GM21390 (cell line): Measurements from ENCODE around the gene LMAN1.
A peak's percentile ranks its signal among the peaks of the same experiment; 100 is the strongest.

Experiments
- ATAC-seq: cut with Tn5 transposase; IDR thresholded peaks from one replicate; pipeline ENCODE4 v1.9.1; 2021; ENCODE audit not compliant: unreplicated experiment

The LMAN1 gene

GRCh38 chr18:59360381-59360780 is 1.3 kb upstream of the LMAN1 start:
- ATAC-seq = no peak

- peak; percentile 23 for ATAC-seq
These were observed 499 bp upstream of the LMAN1 start for GRCh38 chr18:59359576-59359952.

- ATAC-seq = no peak
These were observed 702 bp downstream of the LMAN1 start for GRCh38 chr18:59358414-59358711.

GRCh38 chr18:59357928-59358327 is 1.1 kb downstream of the LMAN1 start:
- no peak for ATAC-seq

GRCh38 chr18:59354731-59355130 is 4.3 kb downstream of the LMAN1 start:
- ATAC-seq = no peak

- no peak for ATAC-seq
These were observed 5.9 kb downstream of the LMAN1 start for GRCh38 chr18:59353079-59353680.

- ATAC-seq = no peak
These were observed 6.7 kb downstream of the LMAN1 start for GRCh38 chr18:59352250-59352855.

- no peak for ATAC-seq
These were observed 13.5 kb downstream of the LMAN1 start for GRCh38 chr18:59345556-59345955.

- ATAC-seq = no peak
These were observed 14.1 kb downstream of the LMAN1 start for GRCh38 chr18:59344996-59345395.

GRCh38 chr18:59343926-59344325 is 15.1 kb downstream of the LMAN1 start:
- ATAC-seq = no peak

- ATAC-seq = peak; percentile 64
These were observed 18.2 kb downstream of the LMAN1 start for GRCh38 chr18:59340817-59341216.

- ATAC-seq = no peak
These were observed 18.8 kb downstream of the LMAN1 start for GRCh38 chr18:59340312-59340711.

- no peak for ATAC-seq
These were observed 26.1 kb downstream of the LMAN1 start for GRCh38 chr18:59332986-59333385.

- ATAC-seq = no peak
These were observed 30.4 kb downstream of the LMAN1 start for GRCh38 chr18:59328683-59329082.

GRCh38 chr18:59325965-59326364 is 33.1 kb downstream of the LMAN1 start:
- ATAC-seq = no peak

- no peak for ATAC-seq
These were observed 34.5 kb downstream of the LMAN1 start for GRCh38 chr18:59324623-59324971.

- no peak for ATAC-seq
These were observed 35.0 kb downstream of the LMAN1 start for GRCh38 chr18:59323931-59324622.

GRCh38 chr18:59318460-59319050 is 40.5 kb downstream of the LMAN1 start, which contains the start of gene CPLX4:
Gene CPLX4, minus strand, starts transcription at chr18:59318649. Its CDS starts 187 bp downstream, at chr18:59318462.
- ATAC-seq = no peak

GRCh38 chr18:59311631-59312030 is 47.4 kb downstream of the LMAN1 start:
- no peak for ATAC-seq

- ATAC-seq = no peak
These were observed 50.2 kb downstream of the LMAN1 start for GRCh38 chr18:59308938-59309260.

- peak; percentile 89 for ATAC-seq
These were observed 50.7 kb downstream of the LMAN1 start for GRCh38 chr18:59308248-59308937.

- ATAC-seq = no peak
These were observed 52.4 kb downstream of the LMAN1 start for GRCh38 chr18:59306640-59307039.
